AG20443 (cell line): Measurements from ENCODE around the gene CYP17A1.

Experiments
- DNase-seq: peaks from one replicate; pipeline ENCODE4 v3.0.0; 2012; ENCODE audit warnings: low spot score, mixed read lengths

The CYP17A1 gene

DNA sequence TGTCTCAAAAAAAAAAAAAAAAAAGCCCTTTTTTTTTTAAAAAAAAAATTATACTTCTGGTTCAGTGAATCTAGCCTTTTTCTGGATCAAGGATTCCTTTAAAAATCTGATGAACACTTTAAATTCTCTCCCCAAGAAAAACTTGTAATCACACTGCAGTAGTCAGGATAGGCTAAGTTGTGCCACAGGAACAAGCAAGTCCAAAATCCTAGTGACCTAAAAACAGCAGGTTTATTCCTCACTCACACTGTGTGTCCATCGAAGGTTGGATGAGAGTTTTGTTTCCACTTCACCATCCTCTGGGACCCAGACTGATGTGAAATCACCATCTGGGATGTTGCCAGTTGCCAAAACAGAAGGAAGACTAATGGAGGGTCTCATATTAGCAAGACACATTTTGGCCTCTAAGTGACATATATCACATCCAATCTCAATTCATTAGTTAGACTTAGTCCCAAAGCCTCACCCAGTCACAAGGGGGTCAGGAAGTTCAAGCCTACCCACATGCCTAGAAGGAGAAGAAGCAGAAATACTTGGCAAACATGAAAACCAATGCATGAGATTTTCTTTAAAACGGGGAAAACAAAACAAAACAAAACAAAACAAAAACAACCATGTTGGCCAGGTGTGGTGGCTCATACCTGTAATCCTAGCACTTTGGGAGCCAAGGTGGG, 32.7 kb downstream of the CYP17A1 start:
- DNase-seq: no peak

DNA sequence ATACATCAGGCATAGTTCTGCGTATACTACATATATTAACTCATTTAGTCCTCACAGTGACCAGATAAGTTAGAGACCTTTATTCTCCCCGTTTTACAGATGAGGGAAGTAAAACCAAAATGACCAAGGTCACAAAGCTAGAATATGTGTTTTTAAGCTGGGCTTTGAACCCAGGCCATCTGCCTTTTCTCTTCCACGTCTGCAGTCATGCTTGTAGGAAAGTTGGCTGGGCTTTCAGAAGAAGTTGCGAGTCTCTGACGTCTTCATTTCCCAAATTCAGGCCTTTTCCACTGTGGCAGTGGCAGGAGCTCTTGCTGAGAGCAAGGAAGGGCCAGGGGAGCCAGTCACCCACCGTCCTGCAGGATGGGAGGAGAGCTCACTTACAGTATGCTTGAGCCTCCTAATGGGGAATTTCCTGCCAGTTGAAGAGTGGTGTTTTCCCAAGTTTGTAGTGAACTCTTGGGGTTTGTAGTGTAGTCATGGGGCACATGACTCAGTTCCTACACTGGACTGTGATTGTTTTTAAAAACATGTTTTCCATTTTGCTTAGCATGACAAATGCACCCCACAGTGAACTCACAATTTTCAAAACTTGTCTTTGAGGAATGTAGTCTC, 34.2 kb downstream of the CYP17A1 start:
- DNase-seq: peak; percentile 84

DNA sequence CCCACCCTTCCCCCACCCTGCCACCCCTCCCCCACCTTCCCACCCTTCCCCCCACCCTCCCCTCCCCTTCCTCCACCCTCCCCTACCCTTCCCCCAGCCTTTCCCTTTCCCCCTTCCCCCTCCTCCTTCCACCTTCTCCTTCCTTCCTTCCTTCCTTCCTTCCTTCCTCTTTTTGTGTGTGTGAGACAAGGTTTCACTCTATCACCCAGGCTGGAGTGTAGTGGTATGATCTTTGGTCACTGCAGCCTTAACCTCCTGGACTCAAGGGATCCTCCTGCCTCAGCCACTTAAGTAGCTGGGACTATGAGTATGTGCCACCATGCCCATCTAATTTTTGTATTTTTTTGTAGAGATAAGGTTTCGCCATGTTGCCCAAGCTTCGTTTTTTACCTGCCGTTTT, 35.2 kb downstream of the CYP17A1 start:
- DNase-seq: no peak

DNA sequence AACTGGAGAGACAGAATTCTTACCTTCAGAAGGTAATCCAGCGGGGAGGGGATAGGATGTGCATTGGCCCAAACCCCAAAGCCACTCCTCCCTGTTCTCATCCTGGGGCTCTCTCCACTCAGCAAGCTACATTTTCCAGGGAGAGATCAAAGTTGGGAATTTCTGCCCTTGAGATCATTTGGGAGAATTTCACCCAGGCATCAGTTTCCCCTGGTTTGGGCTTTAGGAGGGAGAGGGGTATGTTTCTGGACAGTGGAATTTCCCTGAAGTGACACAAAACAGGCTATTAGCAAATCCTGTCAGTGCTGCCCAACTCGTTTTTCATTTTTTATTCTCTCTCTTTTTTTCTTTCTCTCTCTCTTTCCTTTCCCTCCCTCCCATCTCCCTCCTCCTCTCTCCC, 35.7 kb downstream of the CYP17A1 start:
- peak; percentile 17 for DNase-seq

DNA sequence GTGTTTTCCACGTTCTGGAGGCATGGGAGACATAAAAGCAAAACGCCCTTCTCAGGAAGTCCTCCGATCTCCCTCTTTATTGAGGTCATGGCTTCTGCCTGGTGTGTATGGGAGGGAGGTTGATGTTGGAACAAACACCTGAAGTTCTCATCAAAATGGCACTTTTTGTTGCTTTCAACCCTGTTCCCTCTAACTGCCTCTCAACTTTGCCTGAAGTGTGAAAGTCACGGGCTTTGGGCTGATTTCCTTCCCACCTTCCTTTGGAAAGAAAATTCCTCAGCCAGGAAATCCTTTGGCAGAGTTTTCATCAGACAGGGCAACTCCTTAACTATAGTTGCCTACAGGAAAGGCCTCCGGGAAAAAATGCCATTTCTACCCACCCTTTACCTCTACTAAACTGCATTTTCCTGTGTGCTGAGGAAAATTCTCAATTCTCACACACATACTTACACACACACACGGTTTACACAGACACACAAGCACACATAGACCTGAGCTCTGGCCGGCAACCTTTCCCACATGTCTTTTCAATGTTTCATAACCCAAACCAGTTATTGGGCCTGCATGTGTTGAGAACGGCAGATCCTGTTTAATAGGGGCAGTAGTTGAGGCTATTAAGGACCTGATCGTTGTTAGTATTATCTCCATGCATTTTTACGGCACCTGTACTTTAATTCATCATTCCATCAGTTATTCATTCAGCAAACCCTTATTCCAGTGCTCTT, 36.4 kb downstream of the CYP17A1 start:
- DNase-seq: no peak

DNA sequence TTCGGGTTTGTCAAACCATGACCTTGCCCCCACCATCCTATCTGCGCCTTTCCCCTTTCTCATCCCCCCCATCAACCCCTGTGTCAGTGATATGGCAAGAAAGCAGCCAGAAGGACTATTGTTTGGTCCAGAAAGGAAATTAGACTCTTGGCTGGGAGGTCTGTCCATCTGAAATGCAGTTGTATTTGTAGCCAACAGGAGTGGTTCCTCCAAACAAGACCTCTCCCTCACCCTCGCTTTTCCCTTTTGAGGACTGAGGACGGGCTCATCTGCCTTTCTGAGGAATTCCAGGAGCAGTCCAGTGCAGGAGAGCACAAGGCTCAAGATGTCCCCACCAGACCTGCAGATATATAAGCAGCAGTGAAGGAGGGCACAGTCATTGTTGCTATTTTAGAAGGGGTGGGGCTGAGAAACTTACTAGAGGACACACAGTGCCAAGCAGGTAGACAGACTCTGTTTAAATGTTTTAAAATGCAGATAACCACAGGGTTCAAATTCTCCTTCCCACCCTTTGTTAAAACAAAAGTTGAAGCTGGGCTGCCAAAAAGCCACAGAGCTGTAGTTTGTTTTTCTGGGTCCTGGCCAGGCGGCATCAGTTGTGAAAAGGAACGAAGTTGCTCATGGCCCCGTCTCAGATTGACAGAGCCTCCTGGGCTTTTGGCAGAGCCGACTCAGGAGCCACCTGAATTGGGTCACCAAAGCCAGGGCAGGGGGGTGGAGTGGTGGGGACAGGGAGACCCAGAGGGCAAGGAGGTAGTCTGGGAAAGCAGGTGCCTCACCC, 37.3 kb downstream of the CYP17A1 start:
- no peak for DNase-seq

DNA sequence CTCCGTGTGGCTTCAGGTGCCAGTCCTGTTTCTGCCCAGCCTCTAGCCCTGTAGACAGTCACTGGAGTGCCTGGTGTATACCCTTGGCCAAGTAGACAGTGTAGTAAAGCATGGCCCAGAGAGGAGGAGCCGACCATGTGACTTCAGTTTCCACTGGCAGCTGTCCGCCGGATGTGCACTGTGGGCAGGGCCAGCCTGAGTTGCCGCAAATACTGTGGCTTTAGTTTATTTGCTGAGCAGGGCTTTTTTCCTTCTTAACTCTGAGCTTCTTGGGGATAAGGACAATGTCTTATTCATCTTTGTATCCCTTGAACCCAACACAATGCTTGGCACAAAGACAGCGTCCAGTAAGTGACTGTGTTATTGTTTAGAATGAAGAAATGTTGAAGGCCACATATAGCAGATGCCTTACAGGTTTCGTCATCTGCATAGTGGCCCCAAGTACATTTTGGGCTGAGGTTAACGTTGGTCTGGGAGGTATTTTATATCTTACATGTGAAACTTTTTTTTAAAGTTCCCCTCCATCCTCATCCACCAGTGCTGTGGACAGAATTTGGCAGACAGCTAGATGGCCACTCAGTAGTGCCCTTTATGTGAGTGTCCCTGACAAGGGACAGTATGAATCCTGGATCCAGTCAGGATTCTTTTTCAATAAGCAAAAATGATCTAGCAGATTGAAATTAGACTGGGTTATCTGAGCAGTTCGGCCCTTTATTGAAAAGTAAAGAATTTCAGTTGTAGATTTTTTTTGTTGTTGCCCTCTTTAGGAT, 40.6 kb downstream of the CYP17A1 start:
- peak; percentile 81 for DNase-seq

DNA sequence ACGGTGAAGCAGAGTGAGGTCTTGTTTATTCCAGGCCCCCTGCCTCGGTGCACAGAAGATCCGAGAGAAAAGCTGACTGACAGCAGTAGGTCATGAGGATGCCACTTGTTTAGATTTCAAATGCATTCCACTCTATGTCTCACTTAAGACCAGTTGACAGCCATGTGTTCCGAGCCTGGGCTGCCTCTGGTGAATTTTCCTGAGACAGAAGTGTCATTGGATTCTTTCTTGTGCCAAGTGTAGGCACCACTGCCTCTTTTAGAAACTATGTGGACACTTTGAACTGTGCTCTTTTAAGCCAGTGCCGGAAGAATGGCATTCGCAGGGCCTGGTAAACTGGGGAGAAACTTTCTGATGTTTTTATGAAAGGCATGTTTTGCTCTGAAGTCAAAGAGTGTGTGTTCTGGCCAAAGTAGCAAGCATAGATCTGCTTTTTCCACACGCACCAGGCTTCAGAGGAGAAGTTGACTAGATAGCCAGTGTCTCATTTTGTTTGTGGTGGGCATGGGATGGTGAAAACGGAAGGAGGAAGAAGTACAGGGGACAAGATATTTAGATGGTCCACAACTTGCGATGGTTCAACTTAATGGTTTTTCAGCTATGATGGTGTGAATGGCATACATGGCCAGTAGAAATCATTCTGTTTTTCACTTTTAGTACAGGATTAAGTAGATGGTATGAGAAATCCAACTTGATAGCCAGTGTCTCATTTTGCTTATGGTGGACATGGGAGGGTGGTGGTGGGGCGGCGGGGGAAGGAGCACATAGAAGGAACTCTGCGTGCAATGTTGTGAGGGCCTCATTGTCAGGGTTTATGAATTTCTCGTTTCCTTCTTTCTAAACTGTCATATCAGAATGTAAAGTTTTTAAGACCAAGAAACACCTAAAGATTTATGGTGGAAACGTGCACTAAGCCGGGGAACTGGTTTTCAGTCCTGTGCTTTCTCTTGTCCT, 41.5 kb downstream of the CYP17A1 start:
- no peak for DNase-seq

DNA sequence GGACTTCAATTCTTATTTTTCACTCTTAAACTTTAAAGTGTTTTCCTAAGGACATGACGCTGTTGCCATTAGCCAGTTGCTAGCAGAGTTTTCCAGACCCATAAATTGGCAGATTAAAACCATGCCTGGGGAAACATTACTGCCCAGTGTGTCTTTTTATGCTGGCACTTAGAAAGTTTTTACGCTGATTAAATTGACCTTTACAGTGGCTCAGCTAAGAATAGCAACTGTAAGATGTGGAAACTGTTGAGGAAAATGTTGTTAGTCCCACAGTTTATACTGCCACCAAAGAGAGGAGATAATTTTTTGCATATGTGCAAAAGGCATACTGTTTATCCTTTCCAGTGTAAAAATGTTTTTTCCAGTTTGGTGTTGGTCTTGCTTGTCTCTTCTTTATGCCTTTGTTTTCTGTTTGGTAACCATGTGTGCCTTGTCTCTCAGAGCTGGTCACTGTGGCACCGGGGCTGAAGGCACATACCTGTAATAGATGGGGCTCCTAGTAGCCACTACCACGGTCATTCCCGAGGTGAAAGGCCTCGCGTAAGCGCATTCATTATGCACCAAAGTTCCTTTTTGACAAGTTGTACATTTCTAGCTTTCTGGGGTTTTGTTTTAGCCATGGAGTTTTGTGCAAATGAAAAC, 45.3 kb downstream of the CYP17A1 start:
- no peak for DNase-seq

DNA sequence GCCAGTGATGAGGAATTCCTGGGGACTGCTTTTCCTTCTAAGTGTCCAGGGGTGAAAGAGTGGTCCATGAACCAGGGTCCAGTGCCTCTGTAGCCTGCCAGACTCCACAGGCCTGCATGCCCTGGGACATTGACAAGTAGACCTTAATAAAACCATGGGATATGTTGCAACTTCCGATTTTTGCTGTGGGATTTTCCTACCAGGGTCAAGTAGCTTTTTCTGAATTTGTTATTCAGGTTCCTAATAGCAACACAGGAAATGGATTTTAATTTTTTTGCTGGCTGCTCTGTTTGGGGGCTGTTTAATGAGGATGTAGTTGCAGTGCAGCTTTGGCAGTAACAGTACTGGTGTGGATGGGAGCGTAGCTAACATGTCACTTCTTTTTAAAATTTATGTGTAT, 51.4 kb downstream of the CYP17A1 start:
- no peak for DNase-seq

DNA sequence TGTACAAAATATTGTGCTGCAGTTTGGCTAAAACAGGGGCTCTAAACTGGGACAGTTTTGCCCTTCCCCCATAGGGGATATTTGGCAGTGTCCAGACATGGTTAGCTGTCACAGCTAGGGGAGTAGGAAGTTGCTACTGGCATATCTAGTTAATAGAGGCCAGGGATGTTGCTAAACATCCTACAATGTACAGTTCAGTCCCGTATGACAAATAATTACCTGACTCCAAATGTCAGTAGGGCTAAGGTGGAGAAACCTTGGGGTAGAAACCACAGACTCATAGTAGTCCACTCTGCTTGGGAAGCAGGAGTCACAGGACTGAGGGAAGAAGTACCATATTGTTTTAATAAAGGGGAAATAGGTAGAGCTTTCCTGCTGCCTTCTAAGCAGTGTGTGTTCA, 53.6 kb downstream of the CYP17A1 start:
- no peak for DNase-seq

DNA sequence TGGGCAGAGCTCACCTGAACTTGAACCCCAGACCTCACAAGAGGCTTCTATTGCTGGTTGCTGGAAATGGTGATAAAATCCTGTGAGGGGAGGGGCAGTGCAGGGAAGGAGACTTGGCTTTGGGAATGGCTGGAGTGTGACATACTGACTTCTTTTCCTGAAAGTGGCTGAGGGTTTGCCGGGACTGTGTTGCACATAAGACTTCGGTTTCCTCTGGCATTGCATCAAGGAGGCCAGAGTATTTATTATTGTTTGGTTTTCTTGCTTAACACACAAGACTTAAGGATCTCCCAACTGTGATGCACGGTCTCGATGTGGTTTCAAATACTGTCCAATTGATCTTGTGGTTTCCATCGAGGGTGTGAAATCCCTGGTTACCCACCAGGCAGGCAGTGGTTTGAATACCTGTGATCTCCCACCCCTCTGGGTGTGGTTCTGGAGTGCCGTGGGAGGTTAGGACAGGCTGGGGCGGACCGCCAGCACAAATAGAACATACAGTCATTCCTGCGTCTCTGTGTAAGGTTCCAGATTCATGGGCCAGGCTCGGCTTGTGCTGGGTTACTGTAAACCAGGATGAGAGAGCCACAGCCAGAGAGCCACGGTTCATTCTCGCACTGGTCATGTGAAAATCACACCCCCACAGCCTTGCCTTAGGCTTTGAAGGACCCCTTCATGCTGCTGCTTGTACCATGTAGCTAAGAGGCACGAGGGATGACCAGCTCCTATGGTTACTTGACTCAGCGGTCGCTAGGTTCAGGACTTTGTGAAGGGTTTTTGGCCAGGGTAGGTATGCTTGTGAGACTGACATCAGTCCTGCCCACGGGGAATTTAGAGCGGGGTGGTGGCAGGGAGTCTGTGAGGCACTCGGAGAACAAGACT, 54.3 kb downstream of the CYP17A1 start:
- DNase-seq: peak; percentile 78

DNA sequence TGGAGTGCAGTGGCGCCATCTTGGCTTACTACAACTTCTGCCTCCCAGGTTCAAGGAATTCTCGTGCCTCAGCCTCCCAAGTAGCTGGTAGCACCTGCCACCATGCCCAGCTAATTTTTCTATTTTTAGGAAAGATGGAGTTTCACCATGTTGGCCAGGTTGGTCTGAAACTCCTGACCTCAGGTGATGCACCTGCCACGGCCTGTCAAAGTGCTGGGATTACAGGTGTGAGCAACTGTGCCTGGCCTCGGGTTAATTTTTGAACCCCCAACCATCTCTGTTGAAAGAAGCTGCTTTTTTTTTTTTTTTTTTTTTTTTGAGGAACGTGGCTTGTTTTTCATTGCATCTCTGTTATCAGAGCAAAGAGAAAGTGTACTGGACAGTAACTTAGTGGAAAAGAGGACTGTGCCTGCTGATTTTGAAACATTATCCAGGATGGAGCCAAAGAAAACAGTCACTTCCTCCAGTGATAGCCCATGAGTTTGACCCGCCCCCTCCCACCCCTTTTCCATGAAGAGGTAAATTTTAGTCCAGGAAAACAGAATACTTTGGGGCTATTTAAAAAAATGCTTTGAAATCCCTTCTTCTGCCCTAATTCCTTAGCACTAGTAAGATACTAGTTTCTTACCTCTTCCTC, 55.2 kb downstream of the CYP17A1 start:
- no peak for DNase-seq

DNA sequence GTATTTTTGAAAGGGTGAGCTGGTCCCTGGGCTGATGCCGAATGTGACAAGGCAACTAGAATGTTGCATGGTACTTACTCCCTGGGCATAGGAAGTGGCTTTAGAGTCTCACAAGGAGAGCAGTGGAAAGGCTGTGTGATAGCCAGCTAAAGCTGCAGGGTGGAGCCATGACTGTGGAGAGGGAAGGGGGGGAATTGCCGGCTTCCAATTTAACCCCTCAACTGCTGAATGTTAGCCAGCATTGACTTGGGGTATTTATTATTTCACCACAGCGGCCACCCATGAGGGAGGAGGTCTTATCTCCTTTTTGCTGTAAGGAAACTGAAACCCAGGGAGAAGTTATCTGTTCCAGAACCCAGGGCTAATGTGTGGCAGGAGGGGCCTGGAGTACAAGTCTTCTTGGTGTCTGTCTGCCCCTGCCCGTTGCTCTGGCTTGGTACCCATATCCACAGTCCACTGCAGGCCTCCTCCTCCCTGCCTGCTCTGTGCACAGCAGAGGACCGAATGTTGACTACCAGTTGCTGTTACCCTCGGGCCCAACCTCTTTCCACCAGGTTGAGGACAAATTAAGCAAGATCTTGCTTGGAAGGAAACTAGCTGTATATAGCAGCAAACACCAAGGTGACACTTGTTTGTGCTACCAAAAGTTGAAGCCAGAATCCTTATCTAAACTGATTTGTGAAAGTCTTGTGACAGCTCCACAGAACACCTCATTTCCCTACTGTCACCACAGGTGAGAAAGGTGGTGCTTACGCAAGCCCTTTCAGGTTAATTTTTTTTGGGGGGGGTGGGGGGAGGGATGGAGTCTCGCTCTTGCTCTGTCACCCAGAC, 55.9 kb downstream of the CYP17A1 start:
- DNase-seq: no peak
